HEK293 (cell line): ENCODE results near the gene PPP4R1.

ENCODE experiments used
- CTCF ChIP-seq: fragments of 450-650 bp; formaldehyde crosslinking; IDR thresholded peaks from 2 replicates; pipeline ENCODE4 v1.5.1; 2016; ENCODE audit warnings: missing biosample characterization, missing genetic modification characterization
- SP2 ChIP-seq: fragments of 450-650 bp; formaldehyde crosslinking; IDR thresholded peaks from 2 replicates; pipeline ENCODE4 v1.5.1; 2016; ENCODE audit warnings: missing biosample characterization, missing genetic modification characterization
- ZNF621 ChIP-seq: fragments of 450-650 bp; formaldehyde crosslinking; IDR thresholded peaks from 2 replicates; pipeline ENCODE4 v1.5.1; 2017; ENCODE audit warnings: missing biosample characterization, missing genetic modification characterization

DNA sequence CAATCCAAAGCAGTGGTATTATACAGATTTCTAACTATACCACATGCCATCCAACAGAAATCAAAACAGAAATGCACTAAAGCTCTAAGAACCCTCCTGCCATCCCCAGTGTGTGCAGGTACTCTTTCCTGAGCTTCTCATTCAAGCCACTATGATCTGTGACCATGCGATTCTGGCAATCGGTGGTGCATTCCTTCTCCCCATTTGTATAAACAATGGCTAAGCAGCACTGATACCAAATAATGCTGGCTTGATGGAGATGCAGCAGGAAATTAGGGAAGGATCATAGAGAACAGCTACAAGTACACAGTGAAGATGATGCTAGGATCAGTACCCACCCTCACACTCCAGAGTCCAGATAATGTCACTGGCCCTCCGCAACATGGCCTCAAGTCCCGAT is 51.8 kb downstream of the PPP4R1 start:
- TF ChIP-seq CTCF (tag by site-specific recombination) (no peak), SP2 (tag by site-specific recombination) (no peak), ZNF621 (tag by site-specific recombination) (no peak)
